Measurements from ENCODE around the gene PLOD2.

- no peak for TF ChIP-seq YY1 (IDR thresholded peaks at IDR 0.05; ENCODE audit: low read depth)
- TF ChIP-seq REST (IDR thresholded peaks at IDR 0.05; ENCODE audit: low read depth) = no peak
- no peak for TF ChIP-seq CEBPB (IDR thresholded peaks at IDR 0.05)
- TF ChIP-seq CREB1 (IDR thresholded peaks at IDR 0.05; ENCODE audit: low read depth) = no peak
- TF ChIP-seq ZBTB7A (IDR thresholded peaks at IDR 0.05; ENCODE audit: low read depth) = no peak
- TF ChIP-seq TAF1 (IDR thresholded peaks at IDR 0.05; ENCODE audit: low read depth) = no peak
- no peak for TF ChIP-seq USF1 (IDR thresholded peaks at IDR 0.05)
- no peak for TF ChIP-seq RAD21 (IDR thresholded peaks at IDR 0.05; ENCODE audit: low read depth)
- TF ChIP-seq FOXM1 (IDR thresholded peaks at IDR 0.05; ENCODE audit: borderline replicate concordance, low read depth) = no peak
- TF ChIP-seq TCF12 (IDR thresholded peaks at IDR 0.05; ENCODE audit: low read depth) = no peak
- TF ChIP-seq MAX (IDR thresholded peaks at IDR 0.05) = no peak
- no peak for TF ChIP-seq EP300 (IDR thresholded peaks at IDR 0.05; ENCODE audit: borderline replicate concordance)
- TF ChIP-seq NFIC (IDR thresholded peaks at IDR 0.05) = no peak
- TF ChIP-seq EGR1 (IDR thresholded peaks at IDR 0.05) = no peak
Measured at GRCh38 chr3:146093896-146094295, 67.1 kb downstream of the PLOD2 start.
